ENCODE results near the gene DUSP1. TPM values are rescaled to one million over a fixed set of nuclear protein-coding genes. Genes with fewer than 3 reads are reported as not detected.

Gene DUSP1
- total and polyA plus RNA-seq, 2 of the 4 experiments (the other 2 are of a cell fraction) = 304 to 467 TPM

DNA sequence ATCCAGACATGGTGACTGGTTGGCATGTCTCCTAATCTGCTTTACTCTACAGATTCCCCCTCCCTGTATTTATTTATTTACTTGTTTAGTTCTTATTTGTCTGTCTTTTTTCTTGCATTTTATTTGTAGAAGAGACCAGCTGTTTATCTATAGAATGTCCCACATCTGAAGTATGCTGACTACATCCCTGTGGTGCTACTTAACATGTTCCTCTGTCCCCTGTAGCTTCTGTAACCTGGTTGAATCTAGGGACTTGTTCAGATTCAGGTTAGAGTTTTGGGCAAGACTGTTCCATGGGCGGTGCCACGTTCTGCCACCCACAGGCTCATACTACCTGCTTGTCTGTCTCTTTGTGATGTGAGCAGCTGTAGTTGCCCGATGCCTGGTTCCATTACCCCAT is 23.5 kb downstream of the DUSP1 start:
- Histone ChIP-seq H3K27me3 (ENCODE audit: control insufficient read depth, insufficient read depth, low read length) (peaks cover 2% of the 10 kb centered on the region; the same call in 1 of the 2 replicates), H3K14ac (replicated peaks; ENCODE audit: low read depth, low read length) (no peak overlapping the region), H2AK5ac (ENCODE audit: low read depth, low read length) (no peak overlapping the region), H3K4ac (ENCODE audit: low read depth, low read length) (no peak overlapping the region), H2BK120ac (ENCODE audit: low read depth, low read length) (no peak overlapping the region), H4K5ac (ENCODE audit: low read depth, low read length) (no peak overlapping the region), H3K9me3 (ENCODE audit: control insufficient read depth, insufficient read depth, low read length) (peaks cover 6% of the 10 kb centered on the region), H3K56ac (ENCODE audit: extremely low read depth, insufficient read depth, low read length) (no peak overlapping the region), H3K79me1 (ENCODE audit: low read depth in 1 of 2, low read length in 2 of 2) (no peaks in the 10 kb centered on the region), H3K23ac (ENCODE audit: low read depth, low read length) (no peak overlapping the region), H2BK5ac (ENCODE audit: low read depth, low read length, poor library complexity, severe bottlenecking) (no peak overlapping the region), H3K18ac (ENCODE audit: low read depth, low read length) (no peak overlapping the region), H3K4me2 (ENCODE audit: low read depth, low read length) (no peak overlapping the region), H2BK20ac (ENCODE audit: low read depth, low read length) (no peak overlapping the region), H3K4me1 (ENCODE audit: control insufficient read depth, insufficient read depth, low read length) (no peaks in the 10 kb centered on the region), H3K27ac (ENCODE audit: insufficient read depth, low read length) (no peak overlapping the region), H3K4me3 (ENCODE audit: insufficient read depth, low read depth, low read length) (no peak overlapping the region), H2AK9ac (replicated peaks; ENCODE audit: low read depth, low read length, poor library complexity) (no peak overlapping the region), H4K91ac (ENCODE audit: insufficient read depth, low read depth, low read length) (no peak overlapping the region), H3K9ac (ENCODE audit: low read depth, low read length) (no peak overlapping the region), H4K8ac (ENCODE audit: low read depth in 2 of 2, low read length in 2 of 2) (no peak overlapping the region), H3K36me3 (ENCODE audit: control insufficient read depth, insufficient read depth, low read length) (no peaks in the 10 kb centered on the region), H3K9me1 (ENCODE audit: insufficient read depth, low read length) (0 out of 2 replicates have a peak, but pooled peaks cover 2% of the 10 kb centered on the region), H2BK15ac (ENCODE audit: low read depth, low read length) (no peak overlapping the region), H4K20me1 (ENCODE audit: insufficient read depth, low read length) (no peaks in the 10 kb centered on the region), H2AFZ (replicated peaks; ENCODE audit: low read length, poor library complexity) (no peak overlapping the region)
- in situ Hi-C loops (cut with MboI; ENCODE audit: low sequenced_read_pairs) (no loop called here), intact Hi-C loops (cut with micrococcal nuclease) (no loop called here), dilution Hi-C loops (cut with HindIII; ENCODE audit: low sequenced_read_pairs, unreplicated experiment) (no loop called here)
- no peak for ATAC-seq (ENCODE audit: low read depth)
- no peak for DNase-seq
- 60% methylated on average over 3 of the region's 3 CpGs; no CpG with 5 or more reads in 1 of the 2 experiments for WGBS, 2 experiments (ENCODE audit: extremely low coverage in 2 of 2, insufficient read length in 1 of 2)
- BruUV-seq (replicated peaks) = no TSS peak
- TF ChIP-seq BHLHE40 (IDR thresholded peaks at IDR 0.05; ENCODE audit: low read depth, low read length) (no peak), RAD21 (IDR thresholded peaks at IDR 0.05; ENCODE audit: low read length) (no peak), MAFK (IDR thresholded peaks at IDR 0.05; ENCODE audit: low read depth, low read length) (no peak), RCOR1 (IDR thresholded peaks at IDR 0.05; ENCODE audit: insufficient replicate concordance, low read length) (no peak), MAZ (IDR thresholded peaks at IDR 0.05; ENCODE audit: borderline replicate concordance, low read depth, low read length) (no peak), FOS (IDR thresholded peaks at IDR 0.05; ENCODE audit: low read depth, low read length) (no peak), CHD1 (IDR thresholded peaks at IDR 0.05; ENCODE audit: low read depth, low read length) (no peak), RFX5 (IDR thresholded peaks at IDR 0.05; ENCODE audit: low read depth, low read length) (no peak), CEBPB (IDR thresholded peaks at IDR 0.05; ENCODE audit: low read depth, low read length) (no peak), MXI1 (IDR thresholded peaks at IDR 0.05; ENCODE audit: borderline replicate concordance, low read depth, low read length) (no peak), NFE2L2 (IDR thresholded peaks at IDR 0.05; ENCODE audit: low read depth, low read length) (no peak), SMC3 (IDR thresholded peaks at IDR 0.05; ENCODE audit: low read depth, low read length) (no peak), POLR2A (IDR thresholded peaks at IDR 0.05; ENCODE audit: low read depth, low read length) (no peak)
- TF ChIP-seq, protein P1, sequence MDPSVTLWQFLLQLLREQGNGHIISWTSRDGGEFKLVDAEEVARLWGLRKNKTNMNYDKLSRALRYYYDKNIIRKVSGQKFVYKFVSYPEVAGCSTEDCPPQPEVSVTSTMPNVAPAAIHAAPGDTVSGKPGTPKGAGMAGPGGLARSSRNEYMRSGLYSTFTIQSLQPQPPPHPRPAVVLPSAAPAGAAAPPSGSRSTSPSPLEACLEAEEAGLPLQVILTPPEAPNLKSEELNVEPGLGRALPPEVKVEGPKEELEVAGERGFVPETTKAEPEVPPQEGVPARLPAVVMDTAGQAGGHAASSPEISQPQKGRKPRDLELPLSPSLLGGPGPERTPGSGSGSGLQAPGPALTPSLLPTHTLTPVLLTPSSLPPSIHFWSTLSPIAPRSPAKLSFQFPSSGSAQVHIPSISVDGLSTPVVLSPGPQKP (IDR thresholded peaks at IDR 0.05; ENCODE audit: borderline replicate concordance, low read depth, low read length) = no peak
- TF ChIP-seq, protein P2, sequence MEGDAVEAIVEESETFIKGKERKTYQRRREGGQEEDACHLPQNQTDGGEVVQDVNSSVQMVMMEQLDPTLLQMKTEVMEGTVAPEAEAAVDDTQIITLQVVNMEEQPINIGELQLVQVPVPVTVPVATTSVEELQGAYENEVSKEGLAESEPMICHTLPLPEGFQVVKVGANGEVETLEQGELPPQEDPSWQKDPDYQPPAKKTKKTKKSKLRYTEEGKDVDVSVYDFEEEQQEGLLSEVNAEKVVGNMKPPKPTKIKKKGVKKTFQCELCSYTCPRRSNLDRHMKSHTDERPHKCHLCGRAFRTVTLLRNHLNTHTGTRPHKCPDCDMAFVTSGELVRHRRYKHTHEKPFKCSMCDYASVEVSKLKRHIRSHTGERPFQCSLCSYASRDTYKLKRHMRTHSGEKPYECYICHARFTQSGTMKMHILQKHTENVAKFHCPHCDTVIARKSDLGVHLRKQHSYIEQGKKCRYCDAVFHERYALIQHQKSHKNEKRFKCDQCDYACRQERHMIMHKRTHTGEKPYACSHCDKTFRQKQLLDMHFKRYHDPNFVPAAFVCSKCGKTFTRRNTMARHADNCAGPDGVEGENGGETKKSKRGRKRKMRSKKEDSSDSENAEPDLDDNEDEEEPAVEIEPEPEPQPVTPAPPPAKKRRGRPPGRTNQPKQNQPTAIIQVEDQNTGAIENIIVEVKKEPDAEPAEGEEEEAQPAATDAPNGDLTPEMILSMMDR (conservative IDR thresholded peaks at IDR 0.05; ENCODE audit: low read depth, low read length) = no peak
- TF ChIP-seq, protein P3, sequence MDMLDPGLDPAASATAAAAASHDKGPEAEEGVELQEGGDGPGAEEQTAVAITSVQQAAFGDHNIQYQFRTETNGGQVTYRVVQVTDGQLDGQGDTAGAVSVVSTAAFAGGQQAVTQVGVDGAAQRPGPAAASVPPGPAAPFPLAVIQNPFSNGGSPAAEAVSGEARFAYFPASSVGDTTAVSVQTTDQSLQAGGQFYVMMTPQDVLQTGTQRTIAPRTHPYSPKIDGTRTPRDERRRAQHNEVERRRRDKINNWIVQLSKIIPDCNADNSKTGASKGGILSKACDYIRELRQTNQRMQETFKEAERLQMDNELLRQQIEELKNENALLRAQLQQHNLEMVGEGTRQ (IDR thresholded peaks at IDR 0.05; ENCODE audit: low read depth, low read length) = no peak
- CTCF ChIA-PET = no interaction called here
- POLR2A ChIA-PET (ENCODE audit: unreplicated experiment) = no interaction called here
